Measurements from ENCODE around the gene GCKR. TPM values are rescaled to one million over a fixed set of nuclear protein-coding genes. Genes with fewer than 3 reads are reported as not detected.

GCKR gene
- total and polyA plus RNA-seq, 2 of the 13 experiments (the other 11 are each of a cell fraction or from before 2014, with no cell fraction given) = 15.2 to 48.3 TPM

GRCh38 chr2:27495840-27496356, 741 bp upstream of the GCKR start (continued):
- peak; percentile 62 for TF ChIP-seq POGK (CRISPR knock-in tag; conservative IDR thresholded peaks at IDR 0.05)
- no peak for TF ChIP-seq PHF8 (CRISPR knock-in tag; IDR thresholded peaks at IDR 0.05)
- TF ChIP-seq ZMYM3 (CRISPR knock-in tag; IDR thresholded peaks at IDR 0.05) = peak; percentile 99
- TF ChIP-seq ATF7 (IDR thresholded peaks at IDR 0.05) = peak; percentile 47; the same call in 1 of the 2 replicates
- no peak for TF ChIP-seq ATF7 (CRISPR knock-in tag; IDR thresholded peaks at IDR 0.05)
- no peak for TF ChIP-seq ZNF556 (CRISPR knock-in tag; IDR thresholded peaks at IDR 0.05; ENCODE audit: borderline replicate concordance)
- TF ChIP-seq ZNF354B (CRISPR knock-in tag; IDR thresholded peaks at IDR 0.05) = 0 out of 2 replicates have a peak, but pooled peaks have one; percentile 41
- no peak for TF ChIP-seq ZBTB7A (CRISPR knock-in tag; IDR thresholded peaks at IDR 0.05)
- TF ChIP-seq ARID3A (IDR thresholded peaks at IDR 0.05; ENCODE audit: low read depth, low read length) = peak; percentile 6; the same call in 1 of the 2 replicates
- no peak for TF ChIP-seq IKZF4 (CRISPR knock-in tag; IDR thresholded peaks at IDR 0.05; ENCODE audit: borderline replicate concordance, low read depth, not compliant biosample characterization)
- TF ChIP-seq ZNF841 (CRISPR knock-in tag; IDR thresholded peaks at IDR 0.05; ENCODE audit: borderline replicate concordance) = peak; percentile 63; the same call in 1 of the 2 replicates
- peak; percentile 79; the same call in 1 of the 2 replicates for TF ChIP-seq ADNP (CRISPR knock-in tag; IDR thresholded peaks at IDR 0.05)
- TF ChIP-seq NFIC (IDR thresholded peaks at IDR 0.05; ENCODE audit: low read length) = peak; percentile 42; the same call in 1 of the 2 replicates
- 0 out of 2 replicates have a peak, but pooled peaks have one; percentile 20 for TF ChIP-seq ZNF264 (CRISPR knock-in tag; IDR thresholded peaks at IDR 0.05)
- 0 out of 2 replicates have a peak, but pooled peaks have one; percentile 24 for TF ChIP-seq ZNF503 (CRISPR knock-in tag; IDR thresholded peaks at IDR 0.05)
- TF ChIP-seq ZNF883 (CRISPR knock-in tag; IDR thresholded peaks at IDR 0.05; ENCODE audit: not compliant biosample characterization) = no peak
- no peak for TF ChIP-seq YY1 (IDR thresholded peaks at IDR 0.05; ENCODE audit: insufficient read depth, insufficient replicate concordance, low read depth, low read length)
- peak; percentile 77 for TF ChIP-seq SKI (IDR thresholded peaks at IDR 0.05; ENCODE audit: partially characterized antibody)
- no peak for TF ChIP-seq HNF1B (CRISPR knock-in tag; IDR thresholded peaks at IDR 0.05)
- no peak for TF ChIP-seq ASH2L (IDR thresholded peaks at IDR 0.05; ENCODE audit: insufficient read length, low read depth, low read length)
- TF ChIP-seq KDM5A (IDR thresholded peaks at IDR 0.05; ENCODE audit: borderline replicate concordance, low read length) = no peak
- no peak; the same call in 1 of the 2 replicates for TF ChIP-seq NFYB (CRISPR knock-in tag; IDR thresholded peaks at IDR 0.05)
- 0 out of 2 replicates have a peak, but pooled peaks have one; percentile 41 for TF ChIP-seq ZNF672 (CRISPR knock-in tag; IDR thresholded peaks at IDR 0.05)
- TF ChIP-seq ZNF766 (CRISPR knock-in tag; IDR thresholded peaks at IDR 0.05; ENCODE audit: borderline replicate concordance) = no peak

All from HepG2 (cell line).